Measurements from ENCODE around the gene PTPRF. TPM values are rescaled to one million over a fixed set of nuclear protein-coding genes. Genes with fewer than 3 reads are reported as not detected.

Gene PTPRF
- total RNA-seq, 4 donors from 2014 or later, result 204 to 236 (median 231) TPM

DNA sequence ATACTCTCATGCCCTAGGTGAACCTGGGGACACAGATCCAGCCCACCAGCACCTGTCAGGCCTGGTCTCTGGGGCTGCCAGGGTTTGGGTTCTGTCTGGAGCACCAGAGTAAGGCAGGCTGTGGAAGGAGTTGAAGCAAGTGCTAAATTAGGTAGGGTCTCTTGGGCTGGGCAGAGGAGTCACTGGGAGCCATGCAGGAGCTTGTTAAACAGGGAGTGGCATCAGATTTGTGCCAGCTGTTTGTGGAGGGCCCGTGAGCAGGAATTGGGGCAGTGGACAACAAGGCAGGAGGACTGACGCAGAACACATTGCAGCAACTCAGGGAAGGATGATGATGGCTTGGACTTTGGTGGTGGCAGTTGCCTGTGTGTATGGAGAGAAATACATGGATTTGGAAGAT, 56.3 kb downstream of the PTPRF start:
- TF ChIP-seq, protein P1, sequence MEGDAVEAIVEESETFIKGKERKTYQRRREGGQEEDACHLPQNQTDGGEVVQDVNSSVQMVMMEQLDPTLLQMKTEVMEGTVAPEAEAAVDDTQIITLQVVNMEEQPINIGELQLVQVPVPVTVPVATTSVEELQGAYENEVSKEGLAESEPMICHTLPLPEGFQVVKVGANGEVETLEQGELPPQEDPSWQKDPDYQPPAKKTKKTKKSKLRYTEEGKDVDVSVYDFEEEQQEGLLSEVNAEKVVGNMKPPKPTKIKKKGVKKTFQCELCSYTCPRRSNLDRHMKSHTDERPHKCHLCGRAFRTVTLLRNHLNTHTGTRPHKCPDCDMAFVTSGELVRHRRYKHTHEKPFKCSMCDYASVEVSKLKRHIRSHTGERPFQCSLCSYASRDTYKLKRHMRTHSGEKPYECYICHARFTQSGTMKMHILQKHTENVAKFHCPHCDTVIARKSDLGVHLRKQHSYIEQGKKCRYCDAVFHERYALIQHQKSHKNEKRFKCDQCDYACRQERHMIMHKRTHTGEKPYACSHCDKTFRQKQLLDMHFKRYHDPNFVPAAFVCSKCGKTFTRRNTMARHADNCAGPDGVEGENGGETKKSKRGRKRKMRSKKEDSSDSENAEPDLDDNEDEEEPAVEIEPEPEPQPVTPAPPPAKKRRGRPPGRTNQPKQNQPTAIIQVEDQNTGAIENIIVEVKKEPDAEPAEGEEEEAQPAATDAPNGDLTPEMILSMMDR (IDR thresholded peaks at IDR 0.05), result no peak
- TF ChIP-seq POLR2A (IDR thresholded peaks at IDR 0.05), result no peak
- no peak for DNase-seq (ENCODE audit: low spot score in 2 of 2)
- WGBS, 2 donors, result 37 to 49% methylated on average over 2 of the region's 2 CpGs
- no peak overlapping the region for H3K4me3 ChIP-seq (ENCODE audit: low read depth, poor library complexity, severe bottlenecking)
- intact Hi-C loops (cut with DNase I; ENCODE audit: low total_unique reads), result no loop called here

DNA sequence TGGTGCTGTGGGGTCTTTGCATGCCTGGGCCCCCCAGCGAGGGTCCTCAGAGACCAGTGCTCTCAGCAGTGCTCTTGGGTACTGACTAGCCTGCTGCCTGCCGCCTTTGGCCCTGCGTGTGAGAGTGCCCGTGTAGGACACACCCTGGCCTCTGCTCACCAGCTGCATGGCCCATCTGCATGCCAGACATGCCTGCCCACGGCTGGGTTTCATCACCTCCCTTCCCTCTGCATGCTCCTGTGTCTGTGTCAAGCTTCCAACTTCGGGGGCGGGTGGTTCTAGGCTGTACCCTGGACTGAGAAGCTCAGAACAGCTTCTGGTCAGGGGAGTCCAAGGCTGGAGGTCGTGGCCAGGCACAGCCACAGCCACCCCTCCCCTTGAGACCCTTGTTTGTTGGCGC, 56.9 kb downstream of the PTPRF start:
- intact Hi-C loops (cut with DNase I; ENCODE audit: low total_unique reads), result no loop called here
- TF ChIP-seq POLR2A (IDR thresholded peaks at IDR 0.05), result no peak
- TF ChIP-seq, protein P1 (IDR thresholded peaks at IDR 0.05), result no peak
- DNase-seq (ENCODE audit: low spot score in 2 of 2), result no peak
- WGBS, 2 donors, result 40 to 57% methylated on average over 8 to 9 of the region's 9 CpGs
- no peak overlapping the region for H3K4me3 ChIP-seq (ENCODE audit: low read depth, poor library complexity, severe bottlenecking)

DNA sequence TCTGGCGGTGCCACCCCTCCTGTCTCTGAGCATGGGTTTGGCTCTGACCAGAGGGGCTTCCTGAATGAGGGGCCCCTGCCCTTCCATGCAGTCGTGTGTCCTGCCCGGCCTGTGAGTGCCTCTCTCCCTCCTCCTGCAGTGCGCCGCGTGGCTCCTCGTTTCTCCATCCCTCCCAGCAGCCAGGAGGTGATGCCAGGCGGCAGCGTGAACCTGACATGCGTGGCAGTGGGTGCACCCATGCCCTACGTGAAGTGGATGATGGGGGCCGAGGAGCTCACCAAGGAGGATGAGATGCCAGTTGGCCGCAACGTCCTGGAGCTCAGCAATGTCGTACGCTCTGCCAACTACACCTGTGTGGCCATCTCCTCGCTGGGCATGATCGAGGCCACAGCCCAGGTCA, 57.9 kb downstream of the PTPRF start:
- DNase-seq (ENCODE audit: low spot score in 2 of 2), result no peak
- WGBS, 2 donors, result 92% methylated on average over 17 to 18 of the region's 18 CpGs
- intact Hi-C loops (cut with DNase I; ENCODE audit: low total_unique reads), result no loop called here
- no peak for TF ChIP-seq POLR2A (IDR thresholded peaks at IDR 0.05)
- H3K4me3 ChIP-seq (ENCODE audit: low read depth, poor library complexity, severe bottlenecking), result no peak overlapping the region

DNA sequence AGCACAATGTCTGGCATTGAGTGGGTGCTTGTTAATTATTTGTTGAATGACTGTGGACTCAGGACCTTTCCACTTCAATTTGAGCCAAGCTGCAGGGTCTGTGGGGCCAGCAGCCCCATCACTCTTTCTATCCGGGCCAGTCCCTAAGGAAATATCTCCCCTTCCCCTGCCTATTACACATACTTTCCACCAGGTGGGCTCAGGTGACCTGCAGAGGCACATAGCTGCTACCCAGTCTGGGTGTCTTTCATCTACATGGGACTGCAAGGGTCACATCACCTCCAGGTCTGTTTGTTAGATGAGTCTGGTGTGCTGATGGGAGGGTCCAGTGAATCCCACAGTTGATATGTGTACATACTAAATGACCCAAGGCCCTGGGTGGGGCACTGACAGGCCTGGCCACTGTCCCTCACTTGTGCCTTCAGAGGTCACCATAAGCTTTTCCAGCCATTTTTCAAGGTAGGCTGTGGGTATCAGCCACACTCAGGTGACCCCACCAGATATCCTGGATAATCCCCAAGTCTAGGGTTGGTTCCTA, 59.8 kb downstream of the PTPRF start:
- DNase-seq (ENCODE audit: low spot score in 2 of 2), result no peak
- no peak for TF ChIP-seq POLR2A (IDR thresholded peaks at IDR 0.05)
- TF ChIP-seq, protein P1 (IDR thresholded peaks at IDR 0.05), result no peak
- intact Hi-C loops (cut with DNase I; ENCODE audit: low total_unique reads), result no loop called here
- no peak overlapping the region for H3K4me3 ChIP-seq (ENCODE audit: low read depth, poor library complexity, severe bottlenecking)
- WGBS, 2 donors, result 42 to 60% methylated on average over 1 of the region's 1 CpG

DNA sequence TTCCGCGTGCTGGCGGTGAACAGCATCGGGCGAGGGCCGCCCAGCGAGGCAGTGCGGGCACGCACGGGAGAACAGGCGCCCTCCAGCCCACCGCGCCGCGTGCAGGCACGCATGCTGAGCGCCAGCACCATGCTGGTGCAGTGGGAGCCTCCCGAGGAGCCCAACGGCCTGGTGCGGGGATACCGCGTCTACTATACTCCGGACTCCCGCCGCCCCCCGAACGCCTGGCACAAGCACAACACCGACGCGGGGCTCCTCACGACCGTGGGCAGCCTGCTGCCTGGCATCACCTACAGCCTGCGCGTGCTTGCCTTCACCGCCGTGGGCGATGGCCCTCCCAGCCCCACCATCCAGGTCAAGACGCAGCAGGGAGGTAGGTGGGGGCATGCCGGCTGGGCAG, 60.5 kb downstream of the PTPRF start:
- TF ChIP-seq POLR2A (IDR thresholded peaks at IDR 0.05), result no peak
- TF ChIP-seq, protein P1 (IDR thresholded peaks at IDR 0.05), result no peak
- no peak overlapping the region for H3K4me3 ChIP-seq (ENCODE audit: low read depth, poor library complexity, severe bottlenecking)
- intact Hi-C loops (cut with DNase I; ENCODE audit: low total_unique reads), result no loop called here
- no peak for DNase-seq (ENCODE audit: low spot score in 2 of 2)
- WGBS, 2 donors, result 97% methylated on average over 26 to 37 of the region's 39 CpGs

DNA sequence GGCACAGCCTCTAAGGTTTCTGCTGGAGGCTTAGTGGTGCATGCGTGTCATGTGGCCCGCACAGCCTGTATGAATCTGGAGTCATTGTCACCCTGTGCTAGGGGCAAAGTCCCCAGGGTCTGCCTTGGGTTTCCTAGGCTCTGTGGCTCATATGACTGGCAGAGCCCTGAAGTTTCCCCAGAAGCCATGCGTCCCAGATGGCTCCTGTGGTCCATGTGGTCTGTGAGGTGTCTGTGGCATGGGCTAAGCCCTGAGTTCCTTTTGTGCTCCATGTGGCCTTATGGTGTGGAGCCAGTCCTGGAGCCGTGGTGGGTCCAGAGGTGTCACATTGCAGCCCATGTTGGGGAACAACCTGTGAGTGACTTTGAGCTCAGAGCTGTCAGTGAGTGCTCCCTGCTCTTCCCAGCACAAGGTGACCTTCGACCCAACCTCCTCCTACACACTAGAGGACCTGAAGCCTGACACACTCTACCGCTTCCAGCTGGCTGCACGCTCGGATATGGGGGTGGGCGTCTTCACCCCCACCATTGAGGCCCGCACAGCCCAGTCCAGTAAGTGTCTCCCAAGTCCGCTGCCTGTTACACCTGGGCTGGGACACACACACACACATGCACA, 61.5 kb downstream of the PTPRF start:
- 93 to 98% methylated on average over 10 to 11 of the region's 11 CpGs for WGBS, 2 donors
- intact Hi-C loops (cut with DNase I; ENCODE audit: low total_unique reads), result no loop called here

More for the DNA sequence above, 61.5 kb downstream of the PTPRF start:
- H3K4me3 ChIP-seq (ENCODE audit: low read depth, poor library complexity, severe bottlenecking), result no peak overlapping the region
- DNase-seq (ENCODE audit: low spot score in 2 of 2), result no peak
- TF ChIP-seq POLR2A (IDR thresholded peaks at IDR 0.05), result no peak
- TF ChIP-seq, protein P1 (IDR thresholded peaks at IDR 0.05), result no peak

Measured in lower leg skin (tissue), 4 donors.